ENCODE results near the gene C10orf88. TPM values are rescaled to one million over a fixed set of nuclear protein-coding genes. Genes with fewer than 3 reads are reported as not detected.

C10orf88 gene, protein sequence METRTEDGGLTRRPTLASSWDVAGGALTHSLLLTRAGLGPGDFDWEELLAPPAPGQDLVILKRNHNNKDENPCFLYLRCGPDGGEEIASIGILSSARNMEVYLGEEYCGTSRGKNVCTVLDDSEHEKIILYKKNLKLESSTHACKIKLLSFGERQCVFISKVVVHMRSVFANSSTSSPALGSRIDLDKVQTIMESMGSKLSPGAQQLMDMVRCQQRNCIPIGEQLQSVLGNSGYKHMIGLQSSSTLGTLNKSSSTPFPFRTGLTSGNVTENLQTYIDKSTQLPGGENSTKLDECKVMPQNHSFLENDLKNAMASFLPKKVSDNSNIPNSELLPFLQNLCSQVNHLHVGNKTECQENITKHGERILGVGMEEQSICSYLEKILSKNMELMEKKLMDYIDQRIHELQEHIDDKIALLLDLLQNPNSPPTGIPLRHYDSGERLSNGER
- 6.2 TPM in 2 replicates for total RNA-seq

DNA sequence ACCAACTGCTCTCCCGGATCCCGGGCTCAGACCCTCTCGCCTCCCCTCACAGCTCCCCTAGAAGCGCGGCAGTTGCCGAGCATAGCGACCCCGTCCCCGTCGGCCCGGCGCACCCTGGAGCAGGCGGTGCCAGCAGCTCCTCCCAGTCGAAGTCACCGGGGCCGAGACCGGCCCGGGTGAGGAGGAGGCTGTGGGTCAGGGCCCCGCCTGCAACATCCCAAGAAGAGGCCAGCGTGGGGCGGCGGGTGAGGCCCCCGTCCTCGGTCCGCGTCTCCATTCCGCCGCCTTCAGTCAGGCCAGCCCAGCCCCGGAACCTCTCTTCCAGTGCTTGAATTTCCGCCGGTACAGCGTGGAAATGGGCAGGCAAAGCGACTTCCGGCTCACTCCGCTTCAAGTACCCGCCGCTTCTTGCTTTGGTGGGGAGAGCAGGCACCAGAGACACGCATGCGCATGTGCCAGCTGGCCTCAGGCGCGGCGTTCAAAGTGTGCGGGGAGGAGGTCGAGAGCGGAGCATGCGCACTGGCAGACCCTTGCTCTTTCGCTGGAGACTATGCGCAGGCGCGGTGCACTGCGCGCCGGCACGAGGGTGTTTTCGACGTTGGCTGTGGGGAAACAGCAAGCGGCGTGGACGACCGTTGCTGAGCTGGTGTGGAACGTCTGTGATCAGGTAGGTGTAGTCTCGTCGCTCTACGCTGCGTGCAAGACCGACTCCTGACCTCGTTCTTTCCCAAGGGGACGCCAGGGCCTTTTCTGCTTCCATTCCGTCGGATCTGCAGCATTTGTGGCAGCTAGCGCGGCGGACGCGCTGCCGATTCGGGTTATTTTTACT, at the start of gene C10orf88:
C10orf88 (minus strand) TSS at position 326 of the 829 bp plus-strand sequence; CDS start at position 277, 49 bp downstream.

DNA sequence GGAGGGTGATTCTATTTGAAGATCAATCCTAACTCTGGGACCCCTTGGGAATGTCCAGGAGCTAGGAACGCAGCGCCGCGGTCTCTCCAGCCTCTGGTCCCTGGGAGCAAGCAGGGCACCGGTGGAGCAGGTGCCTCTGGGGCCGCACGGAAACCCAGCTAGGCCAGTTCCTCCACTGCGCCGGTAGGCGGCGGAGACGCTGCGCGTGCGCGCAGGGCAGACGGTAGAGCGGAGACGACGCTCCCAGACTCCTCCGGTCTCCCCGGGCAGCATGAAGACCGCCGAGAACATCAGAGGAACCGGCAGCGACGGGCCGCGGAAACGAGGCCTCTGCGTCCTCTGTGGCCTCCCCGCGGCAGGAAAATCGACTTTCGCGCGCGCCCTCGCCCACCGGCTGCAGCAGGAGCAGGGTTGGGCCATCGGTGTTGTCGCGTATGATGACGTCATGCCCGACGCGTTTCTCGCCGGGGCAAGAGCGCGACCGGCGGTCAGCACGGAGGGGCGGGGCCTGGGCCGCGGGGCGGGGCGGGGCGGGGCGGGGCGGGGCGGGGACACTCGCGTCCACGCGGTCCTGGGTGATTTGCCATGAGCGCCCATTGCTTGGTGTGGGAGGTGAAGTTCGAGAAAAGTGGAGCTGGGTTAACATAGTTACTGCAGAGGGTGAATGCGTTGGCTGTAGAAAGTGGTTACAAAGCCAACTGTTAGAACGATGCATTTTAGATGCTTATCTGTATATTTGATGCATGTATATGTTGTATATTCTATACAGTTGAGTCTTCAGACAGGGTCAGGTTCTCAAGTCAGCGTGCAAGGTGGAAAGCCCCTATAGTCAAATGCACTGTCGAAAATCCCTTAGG, 26.4 kb upstream of the C10orf88 start, which contains the start of gene PSTK:
PSTK (plus strand) TSS at position 193 of the 857 bp plus-strand sequence; CDS start at position 272, 79 bp downstream.

DNA sequence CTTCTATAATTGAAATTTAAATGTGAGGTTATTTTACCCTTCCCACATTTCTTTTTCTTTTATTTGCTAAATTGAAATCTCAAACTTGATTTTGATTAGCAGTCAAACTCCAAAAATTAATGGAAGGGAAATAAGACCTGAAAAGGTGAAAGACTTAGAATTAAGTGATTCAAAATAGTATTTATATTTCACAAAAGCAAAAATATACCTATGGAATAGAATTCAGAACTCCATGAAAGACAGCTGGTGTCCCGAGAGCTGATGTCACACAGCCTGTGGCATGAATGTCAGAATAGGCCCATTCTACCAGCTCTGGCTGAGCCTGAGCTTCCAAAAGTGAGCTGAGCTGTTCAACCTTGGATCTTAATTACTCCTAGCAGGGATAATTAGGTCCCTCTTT, 43.7 kb downstream of the C10orf88 start, which contains the start of gene FAM24A:
FAM24A (plus strand) TSS at position 301 of the 400 bp plus-strand sequence. CDS start 1,025 bp downstream, outside the sequence.

Other genes starting within 250 kb of the C10orf88 start
- gene CUZD1, start 108.4 kb downstream of the C10orf88 start, total RNA-seq: 0.11 and 0.39 TPM in 2 replicates
- gene FAM24B, start 74.6 kb downstream of the C10orf88 start, total RNA-seq: 2.3 and 4.1 TPM in 2 replicates
- gene FAM24A, start 43.6 kb downstream of the C10orf88 start, total RNA-seq: not detected in 2 replicates
- 1.2 and 2.9 TPM in 2 replicates for gene PSTK, start 26.2 kb upstream of the C10orf88 start, total RNA-seq
- 1.8 and 1.9 TPM in 2 replicates for gene IKZF5, start 54.6 kb upstream of the C10orf88 start, total RNA-seq
- 1.6 and 2.3 TPM in 2 replicates for gene ACADSB, start 54.8 kb upstream of the C10orf88 start, total RNA-seq
- not detected in 2 replicates for gene HMX3, start 181.7 kb upstream of the C10orf88 start, total RNA-seq
- gene HMX2, start 193.9 kb upstream of the C10orf88 start, total RNA-seq: not detected in 2 replicates
- gene BUB3, start 200.2 kb upstream of the C10orf88 start, total RNA-seq: 119 and 165 TPM in 2 replicates

Data from hair follicular keratinocyte (primary cell).